HCT116 (cell line): Measurements from ENCODE around the gene CTCFL. TPM values are rescaled to one million over a fixed set of nuclear protein-coding genes. Genes with fewer than 3 reads are reported as not detected.
A peak's percentile ranks its signal among the peaks of the same experiment; 100 is the strongest.

Source experiments
- ATAC-seq: fragments of 200-7000 bp; cut with Tn5 transposase; 2 replicates; pipeline ENCODE4 v1.9.1; 2020; ENCODE audit warnings: mild to moderate bottlenecking, moderate library complexity
- Bru-seq: library from RNA; stranded (reverse); fragments of 400-500 nt; gene quantifications from one replicate; lab custom pipeline; 2021; lab: Mats Ljungman, UMichigan
- BruChase-seq, 2 experiments: library from RNA; stranded (reverse); fragments of 400-500 nt; gene quantifications; one replicate each; lab custom pipeline; 2021; lab: Mats Ljungman, UMichigan
- BruUV-seq: library from RNA; stranded (reverse); fragments of 400-500 nt; replicated peaks from 2 replicates; lab custom pipeline; 2021; lab: Mats Ljungman, UMichigan
- CTCF ChIA-PET: fragments of 300-600 bp; sonication (Branson Sonifier 250); formaldehyde crosslinking; loops from one replicate; lab custom pipeline; 2021; ENCODE audit warnings: antibody characterized with exemption; lab: Charles Lee
- POLR2A ChIA-PET: fragments of 300-600, 350-600 bp; sonication (Branson Sonifier 250); formaldehyde crosslinking; loops from one replicate; lab custom pipeline; 2021; ENCODE audit warnings: antibody characterized with exemption; lab: Charles Lee
- RAD21 ChIA-PET, 2 experiments: fragments of 300-600 bp; sonication (Branson Sonifier 250); formaldehyde crosslinking; loops; one replicate each; lab custom pipeline; 2023; ENCODE audit warnings: low total read pairs in 2 of 2; ENCODE audit not compliant: uncharacterized antibody in 2 of 2, unreplicated experiment in 2 of 2, low non-redundant PET in 1 of 2; lab: Charles Lee
- DNase-seq: peaks from one replicate; pipeline ENCODE4 v3.0.0-alpha.2; 2010; ENCODE audit warnings: low read depth, low spot score
- H2AFZ ChIP-seq: fragments of 200-600 bp; shearing (Covaris generic), sonication (generic); 2 replicates; pipeline ENCODE4 v1.6.1; 2017; ENCODE audit warnings: low read depth, mixed run types, mixed read lengths, antibody characterized with exemption, low read length; ENCODE audit not compliant: poor library complexity, severe bottlenecking
- H3K27ac ChIP-seq: 2 replicates; pipeline ENCODE4 v1.5.1; 2012; ENCODE audit warnings: low read depth, low read length
- H3K27me3 ChIP-seq: fragments of 200-600 bp; sonication (generic); 2 replicates; pipeline ENCODE4 v1.6.1; 2016; ENCODE audit warnings: mixed run types, low read length, mixed read lengths; ENCODE audit not compliant: insufficient read depth
- H3K36me3 ChIP-seq, 2 experiments: fragments of 200-500 bp in 1 of 2; fragments of 200-600 bp in 1 of 2; sonication (Bioruptor generic) in 1 of 2; sonication (generic) in 1 of 2; 2 replicates each; pipeline versions ENCODE4 v1.5.1 to v1.6.1; 2014 to 2016; ENCODE audit warnings: low read length in 2 of 2, inconsistent platforms in 1 of 2, mixed read lengths in 1 of 2, mixed run types in 1 of 2; ENCODE audit not compliant: insufficient read depth in 2 of 2, control insufficient read depth in 1 of 2
- H3K4me1 ChIP-seq, 2 experiments: fragments of 200-600 bp in 1 of 2; sonication (generic) in 1 of 2; 2 replicates each; pipeline versions ENCODE4 v1.5.1 to v1.6.1; 2012 to 2017; ENCODE audit warnings: low read length in 2 of 2, inconsistent platforms in 1 of 2, mild to moderate bottlenecking in 1 of 2, mixed read lengths in 1 of 2, mixed run types in 1 of 2, moderate library complexity in 1 of 2; ENCODE audit not compliant: insufficient read depth in 2 of 2, control insufficient read depth in 1 of 2
- H3K4me2 ChIP-seq: fragments of 200-600 bp; sonication (generic); 2 replicates; pipeline ENCODE4 v1.6.1; 2017; ENCODE audit warnings: mixed run types, low read length, mixed read lengths
- H3K4me3 ChIP-seq, 2 experiments: fragments of 200-600 bp in 1 of 2; sonication (generic) in 1 of 2; replicated peaks in 1 of 2; 2 replicates each; pipeline ENCODE4 v1.5.1; 2011 to 2016; ENCODE audit warnings: low read length in 2 of 2, control low read depth in 1 of 2, low read depth in 1 of 2, mild to moderate bottlenecking in 1 of 2, mixed read lengths in 1 of 2, mixed run types in 1 of 2
- H3K79me2 ChIP-seq: fragments of 200-600 bp; sonication (generic); 2 replicates; pipeline ENCODE4 v1.6.1; 2017; ENCODE audit warnings: mild to moderate bottlenecking, mixed run types, low read length, moderate library complexity, mixed read lengths; ENCODE audit not compliant: insufficient read depth
- H3K9ac ChIP-seq: fragments of 200-600 bp; sonication (generic); 2 replicates; pipeline ENCODE4 v1.6.1; 2016; ENCODE audit warnings: low read length, mixed read lengths
- H3K9me2 ChIP-seq: fragments of 200-600 bp; sonication (generic), shearing (Covaris generic); 2 replicates; pipeline ENCODE4 v1.6.1; 2017; ENCODE audit warnings: mixed run types, mild to moderate bottlenecking, moderate library complexity; ENCODE audit not compliant: insufficient read depth
- H3K9me3 ChIP-seq, 2 experiments: fragments of 200-500 bp in 1 of 2; fragments of 200-600 bp in 1 of 2; sonication (Bioruptor generic) in 1 of 2; sonication (generic) in 1 of 2; 2 replicates each; pipeline ENCODE4 v1.6.1; 2014 to 2017; ENCODE audit warnings: low read length in 2 of 2, mixed read lengths in 2 of 2, inconsistent platforms in 1 of 2, low read depth in 1 of 2, mild to moderate bottlenecking in 1 of 2, mixed run types in 1 of 2, moderate library complexity in 1 of 2; ENCODE audit not compliant: control insufficient read depth in 1 of 2, insufficient read depth in 1 of 2
- H4K20me1 ChIP-seq: fragments of 200-600 bp; sonication (generic), shearing (Covaris generic); 2 replicates; pipeline ENCODE4 v1.6.1; 2017; ENCODE audit warnings: mixed run types, mild to moderate bottlenecking, moderate library complexity; ENCODE audit not compliant: insufficient read depth
- CBX3 ChIP-seq: IDR thresholded peaks from 2 replicates; pipeline ENCODE4 v1.6.1; 2012; ENCODE audit warnings: low read depth
- CEBPB ChIP-seq: IDR thresholded peaks from 2 replicates; pipeline ENCODE4 v1.6.1; 2012; ENCODE audit warnings: low read depth
- ELF1 ChIP-seq: IDR thresholded peaks from 2 replicates; pipeline ENCODE4 v1.6.1; 2012; ENCODE audit warnings: low read depth, borderline replicate concordance
- EZH2 ChIP-seq: fragments of 200-600 bp; sonication (generic); IDR thresholded peaks from 2 replicates; pipeline ENCODE4 v1.6.1; 2017; ENCODE audit warnings: antibody characterized with exemption, mixed run types
- EZH2phosphoT487 ChIP-seq: fragments of 200-600 bp; IDR thresholded peaks from 2 replicates; pipeline ENCODE4 v1.6.1; 2018; ENCODE audit warnings: antibody characterized with exemption, borderline replicate concordance
- FOSL1 ChIP-seq: IDR thresholded peaks from 2 replicates; pipeline ENCODE4 v1.6.1; 2012; ENCODE audit warnings: low read depth
- REST ChIP-seq: IDR thresholded peaks from 2 replicates; pipeline ENCODE4 v1.6.1; 2012; ENCODE audit warnings: low read depth
- SP1 ChIP-seq: IDR thresholded peaks from 2 replicates; pipeline ENCODE4 v1.6.1; 2012; ENCODE audit warnings: low read depth
- ZBTB33 ChIP-seq: IDR thresholded peaks from 2 replicates; pipeline ENCODE4 v1.6.1; 2011; ENCODE audit warnings: mild to moderate bottlenecking, low read length, moderate library complexity; ENCODE audit not compliant: insufficient replicate concordance; ENCODE audit errors: extremely low read depth
- ZFX ChIP-seq: fragments of 450-650 bp; IDR thresholded peaks from 2 replicates; pipeline ENCODE4 v1.6.1; 2017
- ZNF274 ChIP-seq: fragments of 200-500 bp; sonication (Bioruptor generic); IDR thresholded peaks from 2 replicates; pipeline ENCODE4 v1.6.1; 2014; ENCODE audit warnings: mild to moderate bottlenecking, low read depth, low read length, inconsistent platforms
- intact Hi-C: fragments of 100-400 bp; cut with micrococcal nuclease; formaldehyde crosslinking; loops from 2 replicates; pipeline ENCODE4 v1.10.0; 2022
- long read RNA-seq: library from polyadenylated mRNA; unstranded; transcript quantifications from one replicate; pipeline ENCODE4 v2.0.0, GENCODE V29; 2021; ENCODE audit not compliant: unreplicated experiment
- polyA plus RNA-seq: library from polyadenylated mRNA; unstranded; fragments of >200 nt; gene quantifications from 2 replicates; pipeline ENCODE4 v1.2.1, GENCODE V29; 2012; ENCODE audit warnings: missing spikeins
- total RNA-seq: library from RNA; stranded (reverse); gene quantifications from one replicate; pipeline ENCODE4 v1.2.1, GENCODE V29; 2021; ENCODE audit not compliant: unreplicated experiment

CTCFL gene
- total RNA-seq (0.34 TPM), Bru-seq, nascent RNA (percentile 15 among the genes with signal in this experiment), BruChase-seq, experiment 1, labeled RNA remaining after a 6-hour chase (percentile 6 among the genes with signal in this experiment), BruChase-seq, experiment 2, labeled RNA remaining after a 2-hour chase (percentile 5 among the genes with signal in this experiment)
- not detected in 2 replicates for polyA plus RNA-seq
- long read RNA-seq = 0 reads

GRCh38 chr20:57524511-57525176, at the start of gene CTCFL:
TSS of gene CTCFL (minus strand) at chr20:57525140. CDS start at chr20:57524205, 935 bp downstream.
- RAD21 ChIA-PET = no interaction called here
- Histone ChIP-seq H4K20me1 (no peaks in the 10 kb centered on the region), H3K9me2 (no peaks in the 10 kb centered on the region), H3K4me2 (no peak within 1 kb of the TSS), H3K9ac (no peak within 1 kb of the TSS), H3K79me2 (no peaks in the 10 kb centered on the region), H3K36me3 (no peaks in the 10 kb centered on the region)
- intact Hi-C loops = no loop called here
- BruUV-seq = no TSS peak
- DNase-seq = no peak
- TF ChIP-seq ZBTB33 (no peak), ZNF274 (no peak), EZH2phosphoT487 (no peak), EZH2 (no peak), ELF1 (no peak), CEBPB (no peak), ZFX (no peak), FOSL1 (no peak), REST (no peak), CBX3 (no peak), SP1 (no peak)
- TF ChIP-seq, all 23 proteins: peak for 0
- no peak within 1 kb of the TSS for H2AFZ ChIP-seq
- no peak within 1 kb of the TSS for H3K27ac ChIP-seq
- H3K4me3 ChIP-seq = no peak within 1 kb of the TSS
- CTCF ChIA-PET = no interaction called here
- no peaks in the 10 kb centered on the region for H3K4me1 ChIP-seq
- no peak for ATAC-seq
- peaks cover 7% of the 10 kb centered on the region; the same call in 1 of the 2 replicates for H3K27me3 ChIP-seq
- H3K9me3 ChIP-seq = no peaks in the 10 kb centered on the region
- POLR2A ChIA-PET = no interaction called here
